ENCODE results near the gene CCDC85C. TPM values are rescaled to one million over a fixed set of nuclear protein-coding genes. Genes with fewer than 3 reads are reported as not detected.

Gene CCDC85C
- total RNA-seq, 1 donor from 2014 or later, result 49.1 TPM

GRCh38 chr14:99534863-99535262 is 69.1 kb downstream of the CCDC85C start:
- Mint-ChIP-seq H3K4me3 (no peak overlapping the region), H3K27me3 (no peaks in the 10 kb centered on the region), H3K9me3 (no peaks in the 10 kb centered on the region), H3K27ac (no peak overlapping the region), H3K36me3 (no peaks in the 10 kb centered on the region), H3K4me1 (ENCODE audit: unreplicated experiment) (peaks cover 27% of the 10 kb centered on the region)
- no peak for DNase-seq (ENCODE audit: extremely low spot score, unreplicated experiment)
- TF ChIP-seq, protein P1, sequence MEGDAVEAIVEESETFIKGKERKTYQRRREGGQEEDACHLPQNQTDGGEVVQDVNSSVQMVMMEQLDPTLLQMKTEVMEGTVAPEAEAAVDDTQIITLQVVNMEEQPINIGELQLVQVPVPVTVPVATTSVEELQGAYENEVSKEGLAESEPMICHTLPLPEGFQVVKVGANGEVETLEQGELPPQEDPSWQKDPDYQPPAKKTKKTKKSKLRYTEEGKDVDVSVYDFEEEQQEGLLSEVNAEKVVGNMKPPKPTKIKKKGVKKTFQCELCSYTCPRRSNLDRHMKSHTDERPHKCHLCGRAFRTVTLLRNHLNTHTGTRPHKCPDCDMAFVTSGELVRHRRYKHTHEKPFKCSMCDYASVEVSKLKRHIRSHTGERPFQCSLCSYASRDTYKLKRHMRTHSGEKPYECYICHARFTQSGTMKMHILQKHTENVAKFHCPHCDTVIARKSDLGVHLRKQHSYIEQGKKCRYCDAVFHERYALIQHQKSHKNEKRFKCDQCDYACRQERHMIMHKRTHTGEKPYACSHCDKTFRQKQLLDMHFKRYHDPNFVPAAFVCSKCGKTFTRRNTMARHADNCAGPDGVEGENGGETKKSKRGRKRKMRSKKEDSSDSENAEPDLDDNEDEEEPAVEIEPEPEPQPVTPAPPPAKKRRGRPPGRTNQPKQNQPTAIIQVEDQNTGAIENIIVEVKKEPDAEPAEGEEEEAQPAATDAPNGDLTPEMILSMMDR (conservative IDR thresholded peaks at IDR 0.05), result no peak

GRCh38 chr14:99534333-99534732 is 69.7 kb downstream of the CCDC85C start:
- Mint-ChIP-seq H3K4me3 (no peak overlapping the region), H3K27ac (peak overlapping the region; percentile 18)
- no peak for DNase-seq (ENCODE audit: extremely low spot score, unreplicated experiment)

GRCh38 chr14:99532310-99532709 is 71.7 kb downstream of the CCDC85C start:
- no peak for DNase-seq (ENCODE audit: extremely low spot score, unreplicated experiment)
- no peaks in the 10 kb centered on the region for H3K27me3 Mint-ChIP-seq
- no peak overlapping the region for H3K27ac Mint-ChIP-seq
- no peak overlapping the region for H3K4me3 Mint-ChIP-seq
- no peaks in the 10 kb centered on the region for H3K9me3 Mint-ChIP-seq
- H3K4me1 Mint-ChIP-seq (ENCODE audit: unreplicated experiment), result peaks cover 19% of the 10 kb centered on the region
- TF ChIP-seq, protein P1 (conservative IDR thresholded peaks at IDR 0.05), result no peak
- no peaks in the 10 kb centered on the region for H3K36me3 Mint-ChIP-seq

More at GRCh38 chr14:99534333-99534732, 69.7 kb downstream of the CCDC85C start:
- Mint-ChIP-seq H3K9me3 (no peaks in the 10 kb centered on the region), H3K36me3 (no peaks in the 10 kb centered on the region), H3K27me3 (no peaks in the 10 kb centered on the region), H3K4me1 (ENCODE audit: unreplicated experiment) (peaks cover 27% of the 10 kb centered on the region)
- TF ChIP-seq, protein P1 (conservative IDR thresholded peaks at IDR 0.05), result no peak

DNA sequence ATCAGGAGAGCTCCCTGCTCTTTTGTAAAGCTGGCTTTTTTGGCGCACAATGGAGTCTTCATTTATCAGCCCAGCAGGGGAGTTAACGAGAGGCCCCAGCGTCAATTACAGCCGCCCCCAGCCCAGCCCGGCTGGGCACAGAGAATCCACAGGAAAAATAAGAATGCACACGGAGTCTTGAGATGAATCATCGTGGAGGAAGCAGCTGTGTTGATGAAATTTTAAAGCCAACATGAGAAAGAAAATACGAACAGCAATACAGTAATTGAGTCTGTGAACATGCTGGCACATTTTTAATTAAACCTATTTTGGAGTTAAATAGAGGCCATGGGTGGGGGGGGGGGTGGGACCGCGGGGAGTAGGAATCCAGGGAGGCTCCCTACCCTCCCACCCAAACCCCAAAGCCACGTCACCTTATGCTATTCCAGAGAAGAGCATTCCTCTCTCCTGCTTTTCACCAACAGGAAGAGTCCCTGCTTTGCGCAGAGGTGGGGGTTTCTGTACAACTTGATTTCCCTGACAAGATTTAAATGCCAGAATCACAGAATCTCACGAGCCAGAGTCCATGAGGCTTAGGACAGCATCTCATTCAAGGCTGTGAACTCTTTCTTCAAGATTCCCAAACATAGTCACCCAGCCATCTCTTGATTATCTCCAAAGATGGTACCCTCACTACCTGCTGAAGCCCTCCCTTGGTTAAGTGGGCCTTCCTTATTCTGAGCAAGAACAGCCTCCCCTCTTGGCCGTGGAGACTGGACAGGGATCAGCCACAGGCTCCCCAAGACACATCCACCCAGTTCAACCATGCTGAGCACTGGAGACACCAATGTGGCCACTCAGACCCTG is 72.5 kb downstream of the CCDC85C start:
- DNase-seq (ENCODE audit: extremely low spot score, unreplicated experiment), result no peak
- Mint-ChIP-seq H3K4me3 (peak overlapping the region; percentile 34), H3K9me3 (no peaks in the 10 kb centered on the region), H3K36me3 (no peaks in the 10 kb centered on the region), H3K27me3 (no peaks in the 10 kb centered on the region), H3K27ac (peak overlapping the region; percentile 50), H3K4me1 (ENCODE audit: unreplicated experiment) (peaks cover 19% of the 10 kb centered on the region)
- TF ChIP-seq, protein P1 (conservative IDR thresholded peaks at IDR 0.05), result no peak

GRCh38 chr14:99530407-99531155 is 73.4 kb downstream of the CCDC85C start:
- no peaks in the 10 kb centered on the region for H3K36me3 Mint-ChIP-seq
- no peak for DNase-seq (ENCODE audit: extremely low spot score, unreplicated experiment)
- peak overlapping the region; percentile 66 for H3K4me3 Mint-ChIP-seq
- no peaks in the 10 kb centered on the region for H3K9me3 Mint-ChIP-seq
- TF ChIP-seq, protein P1 (conservative IDR thresholded peaks at IDR 0.05), result no peak
- H3K27ac Mint-ChIP-seq, result peak overlapping the region; percentile 50
- H3K27me3 Mint-ChIP-seq, result no peaks in the 10 kb centered on the region
- H3K4me1 Mint-ChIP-seq (ENCODE audit: unreplicated experiment), result peaks cover 19% of the 10 kb centered on the region

All from type B pancreatic cell (in vitro differentiated cells).